Measurements from ENCODE around the gene GP1BB.

GP1BB gene

GRCh38 chr22:19716829-19717105, 6.6 kb upstream of the GP1BB start:
- Histone ChIP-seq H3K4me3 (ENCODE audit: low read length) (no peak overlapping the region), H3K9ac (ENCODE audit: low read length) (no peak overlapping the region), H4K20me1 (ENCODE audit: insufficient read depth, low read length) (no peaks in the 10 kb centered on the region), H3K4me2 (ENCODE audit: low read length) (no peak overlapping the region), H3K9me3 (ENCODE audit: insufficient read depth, low read length) (no peaks in the 10 kb centered on the region), H3K27me3 (ENCODE audit: low read depth, low read length) (no peaks in the 10 kb centered on the region), H3K36me3 (replicated peaks; ENCODE audit: low read depth, low read length) (no peaks in the 10 kb centered on the region), H3K4me1 (ENCODE audit: low read length) (peaks cover 17% of the 10 kb centered on the region), H2AFZ (ENCODE audit: low read depth, low read length) (no peak overlapping the region), H3K79me2 (ENCODE audit: low read length) (no peaks in the 10 kb centered on the region), H3K27ac (ENCODE audit: low read length) (no peak overlapping the region)
- no peak for TF ChIP-seq EZH2phosphoT487 (IDR thresholded peaks at IDR 0.05; ENCODE audit: low read depth)
- no peak for TF ChIP-seq CTCF (IDR thresholded peaks at IDR 0.05; ENCODE audit: low read depth, low read length)

DNA sequence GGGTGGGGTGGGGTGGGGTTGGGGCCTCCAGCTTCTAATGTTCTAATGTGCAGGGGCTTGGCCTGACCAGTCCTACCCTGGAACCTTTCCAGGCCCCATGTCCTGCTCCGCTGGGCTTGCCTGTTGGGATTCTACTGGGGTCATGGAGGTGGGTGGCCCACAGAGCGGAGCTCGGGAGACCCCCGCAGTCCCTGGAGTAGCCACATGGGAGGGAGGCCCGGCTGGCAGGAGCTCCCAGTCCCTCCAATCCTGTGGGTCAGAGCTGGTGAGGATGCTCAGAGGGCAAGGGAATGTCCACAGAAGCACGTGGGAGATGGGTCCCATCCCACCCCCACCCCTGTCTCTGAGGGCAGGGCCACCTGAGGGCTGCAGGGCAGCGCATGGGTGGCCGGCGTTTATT, 6.2 kb upstream of the GP1BB start:
- H3K9ac ChIP-seq (ENCODE audit: low read length) = no peak overlapping the region
- H3K4me2 ChIP-seq (ENCODE audit: low read length) = no peak overlapping the region
- no peaks in the 10 kb centered on the region for H3K27me3 ChIP-seq (ENCODE audit: low read depth, low read length)
- H3K4me3 ChIP-seq (ENCODE audit: low read length) = no peak overlapping the region
- no peaks in the 10 kb centered on the region for H4K20me1 ChIP-seq (ENCODE audit: insufficient read depth, low read length)
- H3K27ac ChIP-seq (ENCODE audit: low read length) = no peak overlapping the region
- H3K9me3 ChIP-seq (ENCODE audit: insufficient read depth, low read length) = no peaks in the 10 kb centered on the region
- H2AFZ ChIP-seq (ENCODE audit: low read depth, low read length) = no peak overlapping the region
- no peaks in the 10 kb centered on the region for H3K36me3 ChIP-seq (replicated peaks; ENCODE audit: low read depth, low read length)
- TF ChIP-seq CTCF (IDR thresholded peaks at IDR 0.05; ENCODE audit: low read depth, low read length) (no peak), EZH2phosphoT487 (IDR thresholded peaks at IDR 0.05; ENCODE audit: low read depth) (no peak)
- peaks cover 17% of the 10 kb centered on the region for H3K4me1 ChIP-seq (ENCODE audit: low read length)
- no peaks in the 10 kb centered on the region for H3K79me2 ChIP-seq (ENCODE audit: low read length)

- Histone ChIP-seq H3K9me3 (ENCODE audit: insufficient read depth, low read length) (no peaks in the 10 kb centered on the region), H3K9ac (ENCODE audit: low read length) (peak overlapping the region; percentile 33; the same call in 1 of the 2 replicates), H3K79me2 (ENCODE audit: low read length) (no peaks in the 10 kb centered on the region), H4K20me1 (ENCODE audit: insufficient read depth, low read length) (no peaks in the 10 kb centered on the region), H3K27ac (ENCODE audit: low read length) (no peak overlapping the region), H3K36me3 (replicated peaks; ENCODE audit: low read depth, low read length) (no peaks in the 10 kb centered on the region), H3K4me3 (ENCODE audit: low read length) (peak overlapping the region; percentile 77), H2AFZ (ENCODE audit: low read depth, low read length) (peak overlapping the region; percentile 59; the same call in 1 of the 2 replicates), H3K4me1 (ENCODE audit: low read length) (peaks cover 17% of the 10 kb centered on the region), H3K27me3 (ENCODE audit: low read depth, low read length) (no peaks in the 10 kb centered on the region), H3K4me2 (ENCODE audit: low read length) (peak overlapping the region; percentile 58)
- TF ChIP-seq CTCF (IDR thresholded peaks at IDR 0.05; ENCODE audit: low read depth, low read length) = peak; percentile 62
- no peak for TF ChIP-seq EZH2phosphoT487 (IDR thresholded peaks at IDR 0.05; ENCODE audit: low read depth)
Observed at GRCh38 chr22:19717691-19718455, 5.5 kb upstream of the GP1BB start.

- peak overlapping the region; percentile 58 for H3K4me2 ChIP-seq (ENCODE audit: low read length)
- no peaks in the 10 kb centered on the region for H3K27me3 ChIP-seq (ENCODE audit: low read depth, low read length)
- TF ChIP-seq EZH2phosphoT487 (IDR thresholded peaks at IDR 0.05; ENCODE audit: low read depth) (no peak), CTCF (IDR thresholded peaks at IDR 0.05; ENCODE audit: low read depth, low read length) (no peak)
- H3K9ac ChIP-seq (ENCODE audit: low read length) = no peak overlapping the region
- H3K4me1 ChIP-seq (ENCODE audit: low read length) = peaks cover 17% of the 10 kb centered on the region
- H2AFZ ChIP-seq (ENCODE audit: low read depth, low read length) = no peak overlapping the region
- H3K27ac ChIP-seq (ENCODE audit: low read length) = no peak overlapping the region
- H4K20me1 ChIP-seq (ENCODE audit: insufficient read depth, low read length) = no peaks in the 10 kb centered on the region
- H3K4me3 ChIP-seq (ENCODE audit: low read length) = peak overlapping the region; percentile 77
- H3K36me3 ChIP-seq (replicated peaks; ENCODE audit: low read depth, low read length) = no peaks in the 10 kb centered on the region
- no peaks in the 10 kb centered on the region for H3K9me3 ChIP-seq (ENCODE audit: insufficient read depth, low read length)
- H3K79me2 ChIP-seq (ENCODE audit: low read length) = no peaks in the 10 kb centered on the region
Observed at GRCh38 chr22:19718456-19719049, 4.8 kb upstream of the GP1BB start.

Measured in OCI-LY3 (cell line).